GM18858 (cell line): ENCODE measurements around the gene MGAT4C.
"Not testable (repeated sequence)": the region's sequence is repeated elsewhere in the genome, so short reads cannot be mapped to it uniquely, and the experiment has no call there.

ENCODE experiments used
- ATAC-seq: cut with Tn5 transposase; IDR thresholded peaks from one replicate; pipeline ENCODE4 v1.9.1; 2021; ENCODE audit not compliant: unreplicated experiment

The MGAT4C gene

DNA sequence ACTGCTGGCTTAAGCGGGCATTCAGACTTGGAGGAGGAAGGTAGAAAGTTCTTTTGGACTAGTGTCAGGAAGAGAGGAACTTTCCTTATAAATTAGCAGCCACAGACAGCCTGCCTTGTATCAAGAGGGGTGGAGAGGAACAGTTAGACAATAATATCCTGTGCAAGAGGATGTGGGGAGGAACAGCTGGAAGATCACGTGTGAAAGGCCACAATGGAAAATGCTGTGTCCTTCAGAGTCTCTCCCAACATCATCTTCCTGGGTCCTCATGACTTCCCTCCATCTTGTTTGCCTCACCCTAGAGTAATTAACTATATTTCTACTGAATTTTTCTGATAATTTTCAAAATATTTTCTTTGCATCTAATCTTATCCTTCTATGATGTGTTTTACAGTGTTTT lies 117.4 kb downstream of the MGAT4C start:
- ATAC-seq = no peak

DNA sequence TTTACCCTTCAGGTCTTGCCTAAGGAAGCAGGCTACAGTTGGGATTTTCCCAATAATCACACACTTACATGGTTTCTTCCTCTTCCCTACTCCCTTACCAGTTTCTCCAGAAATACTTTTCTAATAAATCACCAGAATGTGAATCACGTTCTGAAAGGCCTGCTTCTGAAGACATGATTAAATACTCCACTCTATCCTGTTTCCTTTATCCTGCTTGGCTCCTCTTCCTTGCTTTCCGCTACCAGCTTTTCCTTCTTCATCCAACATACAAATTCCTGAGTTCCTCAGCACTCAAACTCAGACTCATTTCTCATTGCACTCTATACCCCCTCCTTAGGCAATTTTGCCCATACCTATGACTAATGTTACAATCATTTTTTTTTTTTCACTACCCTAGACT lies 118.3 kb downstream of the MGAT4C start:
- ATAC-seq = no peak

DNA sequence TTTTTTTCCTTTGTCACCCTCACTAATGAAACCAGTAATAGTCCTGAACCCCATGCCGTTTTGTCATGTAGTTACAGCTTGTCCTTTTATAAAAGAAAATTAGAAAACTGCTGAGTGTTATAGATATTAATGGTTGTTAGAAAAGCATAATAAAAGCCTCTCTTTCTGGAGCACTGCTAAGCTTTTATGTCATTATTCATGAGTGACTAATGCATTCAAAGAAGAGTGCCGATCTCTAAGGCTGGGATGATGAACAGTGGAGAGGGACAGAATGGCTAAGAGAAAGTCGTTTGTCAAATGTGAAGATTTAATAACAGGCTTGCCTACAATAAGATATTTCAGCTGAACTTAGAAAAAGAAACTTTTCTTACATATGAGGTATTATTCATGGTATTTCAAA lies 121.6 kb downstream of the MGAT4C start:
- no peak for ATAC-seq

DNA sequence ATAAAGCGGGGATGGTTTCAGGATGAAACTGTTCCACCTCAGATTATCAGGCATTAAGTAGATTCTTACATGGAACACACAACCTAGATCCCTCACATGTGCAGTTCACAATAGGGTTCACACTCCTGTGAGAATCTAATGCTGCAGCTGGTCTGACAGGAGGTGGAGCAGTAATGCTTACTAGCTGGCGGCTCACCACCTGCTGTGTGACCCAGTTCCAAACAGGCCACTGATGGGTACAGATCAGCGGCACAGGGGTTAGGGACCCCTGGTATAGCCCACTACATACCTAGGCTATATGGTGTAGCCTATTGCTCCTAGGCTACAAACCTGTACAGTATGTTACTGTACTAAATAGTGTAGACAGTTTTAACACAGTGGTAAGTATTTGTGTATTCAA lies 129.3 kb downstream of the MGAT4C start:
- ATAC-seq = not testable (repeated sequence)

DNA sequence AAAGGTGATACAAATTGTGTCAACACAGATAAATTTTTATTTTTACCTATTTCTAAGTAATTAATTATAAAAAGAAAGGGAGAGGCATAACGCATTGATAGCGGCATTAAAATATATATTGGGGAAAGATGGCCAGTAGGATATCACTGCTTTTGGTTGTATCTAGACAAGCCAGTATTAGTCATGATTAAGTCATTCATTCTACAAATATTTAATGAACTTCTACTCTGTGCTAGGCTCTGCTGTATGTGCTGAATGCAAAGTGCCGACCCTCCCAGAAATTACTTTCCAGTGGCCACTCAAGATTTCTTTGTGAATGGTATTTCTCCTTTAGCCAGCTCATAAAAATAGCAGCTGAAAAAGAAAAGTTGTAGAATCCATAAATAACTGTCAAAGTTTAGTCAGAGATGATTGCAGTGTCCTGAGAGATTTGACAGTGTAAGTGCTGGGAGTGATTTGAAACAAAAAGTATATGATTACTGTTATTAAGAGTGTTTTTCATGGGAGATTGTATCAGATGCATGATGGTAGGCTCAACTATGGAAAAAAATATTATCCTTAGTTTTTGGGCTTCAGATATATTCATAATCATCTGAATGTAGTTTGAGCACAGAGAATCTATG lies 133.2 kb downstream of the MGAT4C start:
- ATAC-seq = no peak

DNA sequence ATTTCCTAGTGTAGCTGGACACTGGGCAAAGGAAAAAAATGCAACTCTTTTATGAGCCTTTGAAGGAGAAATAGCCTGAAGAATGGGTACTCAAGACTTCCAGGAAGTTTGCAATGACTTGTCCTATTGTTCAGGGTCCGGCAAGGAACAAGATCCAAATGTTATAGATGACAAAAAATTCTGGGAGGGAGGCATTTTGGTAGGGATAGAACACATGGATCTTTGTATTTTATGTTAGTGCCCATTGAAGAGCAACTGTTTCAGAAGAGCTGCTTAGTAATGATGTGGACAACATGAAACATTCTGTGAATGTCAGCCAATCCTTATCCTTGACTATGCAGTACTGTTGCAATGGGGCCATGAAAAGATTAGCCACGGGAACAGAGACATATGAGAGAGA lies 138.0 kb downstream of the MGAT4C start:
- no peak for ATAC-seq

GRCh38 chr12:86117711-86118110 lies 138.5 kb downstream of the MGAT4C start:
- ATAC-seq = no peak

DNA sequence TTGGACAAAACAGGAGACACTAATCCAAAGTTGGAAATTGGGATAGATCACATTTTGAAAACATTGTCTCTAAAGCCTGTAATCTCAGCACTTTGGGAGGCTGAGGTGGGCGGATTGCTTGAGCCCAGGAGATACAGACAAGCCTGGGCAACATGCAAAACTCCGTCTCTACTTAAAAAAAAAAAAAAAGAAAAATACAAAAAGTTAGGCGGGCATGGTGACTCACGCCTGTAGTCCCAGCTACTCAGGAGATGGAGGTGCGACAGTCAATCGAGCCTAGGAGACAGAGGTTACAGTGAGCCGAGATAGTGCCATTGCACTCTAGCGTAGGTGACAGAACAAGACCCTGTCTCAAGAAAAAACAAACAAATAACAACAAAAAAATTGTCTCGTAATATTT lies 152.1 kb downstream of the MGAT4C start:
- ATAC-seq = no peak

- ATAC-seq = no peak
These were observed 159.0 kb downstream of the MGAT4C start for GRCh38 chr12:86097161-86097560.

DNA sequence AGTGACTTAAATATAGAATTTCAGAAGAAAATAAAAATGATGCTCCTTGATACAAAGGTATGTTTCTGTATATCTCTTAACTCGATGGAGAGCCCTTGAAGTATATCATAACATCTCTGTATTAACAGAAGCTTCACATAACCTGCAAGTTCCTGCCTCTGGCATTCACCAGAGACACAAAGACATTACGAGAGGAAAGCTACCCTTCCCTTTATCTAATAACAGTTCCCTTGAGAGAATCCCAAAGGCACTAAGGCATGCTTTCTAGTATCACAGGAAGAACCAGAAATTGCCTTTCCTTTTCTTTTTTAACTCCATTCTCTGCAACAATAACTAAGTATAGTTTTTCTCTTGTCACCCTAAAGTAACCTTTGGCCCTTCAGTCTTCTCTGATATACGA lies 164.5 kb downstream of the MGAT4C start:
- ATAC-seq = no peak

DNA sequence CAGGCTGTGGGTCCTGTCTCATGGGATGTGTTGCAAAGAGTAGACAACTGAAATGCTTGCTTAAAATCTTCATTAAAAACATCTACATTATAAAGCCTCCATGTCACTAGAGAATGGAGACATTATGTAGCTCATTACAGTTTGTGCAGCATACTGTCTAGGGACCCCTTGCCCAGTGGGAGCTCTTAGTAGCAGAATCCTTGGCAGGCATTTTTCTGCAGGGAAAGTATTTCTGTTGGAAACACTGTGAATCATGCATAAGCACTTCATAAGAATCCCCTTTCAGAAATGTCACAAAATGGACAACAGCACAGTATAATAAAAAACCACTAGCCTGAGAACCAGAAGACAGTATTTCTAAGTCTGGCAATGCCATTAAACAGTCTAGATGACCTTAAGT lies 174.3 kb downstream of the MGAT4C start:
- ATAC-seq = no peak

DNA sequence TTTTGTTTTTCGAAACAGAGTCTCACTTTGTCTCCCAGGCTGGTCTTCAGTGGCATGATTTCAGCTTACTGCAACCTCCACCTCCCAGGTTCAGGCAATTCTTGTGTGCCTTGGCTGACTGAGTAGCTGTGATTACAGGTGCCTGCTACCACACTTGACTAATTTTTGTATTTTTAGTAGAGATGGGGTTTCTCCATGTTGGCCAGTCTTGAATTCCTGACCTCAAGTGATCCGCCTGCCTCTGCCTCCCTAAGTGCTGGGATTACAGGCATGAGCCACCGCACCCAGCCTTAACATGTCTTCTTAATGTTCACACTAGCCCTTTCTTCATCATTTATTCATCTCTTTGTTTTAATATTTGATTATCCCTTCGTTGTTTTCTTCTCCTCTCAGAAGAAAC lies 197.1 kb downstream of the MGAT4C start:
- ATAC-seq = not testable (repeated sequence)

- ATAC-seq = no peak
These were observed 198.9 kb downstream of the MGAT4C start for GRCh38 chr12:86057092-86057845.

DNA sequence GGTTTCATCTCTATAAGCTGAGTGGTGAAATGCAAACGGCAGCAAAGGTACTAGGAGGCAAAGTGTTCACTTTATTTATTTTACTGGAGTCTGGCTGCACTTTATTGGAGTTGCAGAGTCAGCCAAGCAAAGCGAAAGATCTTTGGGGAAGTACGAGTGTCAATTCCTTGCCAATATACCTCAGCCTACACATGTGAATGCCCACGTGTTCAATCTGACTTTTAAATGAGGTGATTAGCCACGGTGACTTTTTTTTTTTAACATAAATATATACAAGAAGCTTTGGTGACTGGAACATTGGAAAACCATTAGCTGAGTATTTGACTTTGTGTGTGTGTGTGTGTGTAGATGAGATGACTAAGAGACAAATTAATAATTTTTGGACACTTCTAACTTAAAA lies 203.3 kb downstream of the MGAT4C start:
- ATAC-seq = no peak

DNA sequence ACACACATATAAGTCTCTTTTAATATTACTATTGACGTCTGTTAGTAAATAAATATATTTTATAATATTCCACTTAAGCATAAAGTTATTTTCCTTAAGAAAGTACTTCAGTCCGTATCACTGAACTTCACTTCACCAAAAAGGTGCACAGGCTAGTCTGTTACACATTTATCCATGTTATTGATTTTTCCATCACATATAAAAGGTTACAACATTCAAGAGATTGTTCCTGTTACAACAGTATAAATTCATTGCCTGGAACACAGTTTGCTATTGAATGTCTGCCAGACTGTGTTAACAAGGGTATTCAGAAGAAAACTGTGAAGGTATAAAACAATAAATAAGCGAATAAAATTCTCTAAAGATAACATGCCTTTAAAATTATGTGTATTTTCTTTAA lies 206.2 kb downstream of the MGAT4C start:
- ATAC-seq = no peak

- ATAC-seq = no peak
These were observed 211.8 kb downstream of the MGAT4C start for GRCh38 chr12:86044396-86044795.

DNA sequence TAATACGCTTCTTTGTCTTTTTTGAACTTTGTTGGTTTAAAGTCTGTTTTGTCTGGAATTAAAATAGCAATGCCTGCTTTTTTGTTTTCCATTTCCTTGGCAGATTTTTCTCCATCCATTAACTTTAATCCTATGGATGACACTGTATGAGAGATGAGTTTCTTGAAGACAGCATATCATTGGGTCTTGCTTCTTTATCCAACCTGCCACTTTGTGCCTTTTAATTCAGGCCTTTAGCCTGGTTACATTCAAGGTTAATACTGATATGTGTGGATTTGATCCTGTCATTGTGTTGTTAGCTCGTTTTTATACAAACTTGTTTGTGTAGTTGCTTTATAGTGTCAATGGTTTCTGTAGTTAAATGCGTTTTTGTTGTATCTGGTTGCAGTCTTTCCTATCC lies 214.1 kb downstream of the MGAT4C start:
- no peak for ATAC-seq

DNA sequence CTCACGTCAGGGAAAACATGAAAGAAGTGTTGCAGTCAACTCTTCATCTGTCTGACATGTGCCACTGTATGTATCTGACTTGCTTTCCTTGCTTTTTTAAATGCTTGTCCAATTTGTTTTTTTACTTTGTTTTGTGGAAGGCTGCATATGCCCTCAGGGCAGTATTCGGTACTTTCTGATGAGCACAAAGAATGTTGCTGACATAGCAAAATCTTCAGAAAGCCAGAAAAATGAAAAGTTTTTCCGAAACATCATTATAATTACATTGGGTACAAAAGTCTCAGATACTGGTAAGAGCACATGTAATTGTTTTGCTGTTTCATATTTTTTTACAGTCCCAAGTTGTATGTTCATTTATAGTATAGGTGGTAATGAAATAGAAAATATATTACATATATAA lies 237.8 kb downstream of the MGAT4C start:
- ATAC-seq = no peak

DNA sequence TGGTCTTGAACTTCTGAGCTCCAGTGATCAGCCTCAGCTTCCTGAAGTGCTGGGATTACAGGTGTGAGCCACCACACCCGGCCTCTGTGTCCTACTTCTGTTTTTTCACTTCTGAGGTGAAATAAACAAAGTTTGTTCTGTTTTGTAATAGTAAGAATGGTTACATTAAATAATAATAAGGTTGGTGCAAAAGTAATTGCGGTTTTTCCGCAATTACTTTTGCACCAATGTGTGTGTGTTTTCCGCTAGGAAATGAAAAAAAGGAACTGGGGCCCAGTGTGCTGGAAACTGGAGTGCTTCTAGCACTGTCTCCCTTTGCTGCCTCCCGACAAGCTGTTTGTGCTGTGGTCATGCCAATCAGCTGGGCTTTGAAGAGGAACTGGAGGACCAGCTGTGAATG lies 241.2 kb downstream of the MGAT4C start:
- ATAC-seq = no peak

DNA sequence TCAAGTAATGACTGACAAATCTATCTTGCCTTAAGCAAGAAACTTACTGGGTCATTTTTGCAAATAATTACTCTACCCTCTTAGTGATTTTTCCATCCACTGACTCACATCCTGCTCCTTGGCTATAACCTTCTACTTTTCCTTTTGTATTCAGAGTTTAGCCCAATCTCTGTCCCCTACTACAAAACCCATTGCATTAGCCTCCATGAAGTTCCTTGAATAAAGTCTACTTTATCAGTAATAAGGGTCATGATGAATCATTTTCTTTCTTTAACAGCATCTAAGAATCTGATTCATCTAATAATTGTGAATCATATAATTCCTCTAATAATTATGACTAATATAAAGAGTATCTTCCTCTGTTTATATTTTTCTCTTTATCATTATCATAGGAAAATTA lies 249.5 kb downstream of the MGAT4C start:
- no peak for ATAC-seq

DNA sequence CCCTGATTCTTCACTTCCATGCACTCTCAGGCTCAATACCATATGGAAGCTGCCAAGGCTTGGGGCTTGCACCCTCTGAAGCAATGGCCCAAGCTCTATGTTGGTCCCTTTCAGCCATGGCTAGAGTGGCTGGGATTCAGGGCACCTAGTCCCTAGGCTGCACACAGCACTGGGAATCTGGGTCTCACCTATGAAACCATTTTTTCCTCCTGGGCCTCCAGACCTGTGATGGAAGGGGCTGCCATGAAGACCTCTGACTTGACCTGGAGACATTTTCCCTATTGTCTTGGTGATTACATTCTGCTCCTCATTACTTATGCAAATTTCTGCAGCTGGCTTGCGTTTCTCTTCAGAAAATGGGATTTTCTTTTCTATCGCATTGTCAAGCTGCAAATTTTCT lies 258.1 kb downstream of the MGAT4C start:
- ATAC-seq = no peak

GRCh38 chr12:85996280-85996679 lies 259.9 kb downstream of the MGAT4C start:
- ATAC-seq = no peak

- no peak for ATAC-seq
These were observed 262.4 kb downstream of the MGAT4C start for GRCh38 chr12:85993746-85994145.
